CD14-positive monocyte (primary cell): ENCODE measurements around the gene ATP6V0A4. TPM values are rescaled to one million over a fixed set of nuclear protein-coding genes. Genes with fewer than 3 reads are reported as not detected.
A peak's percentile ranks its signal among the peaks of the same experiment; 100 is the strongest.

Experiments used
- DNase-seq, 3 donors: peaks; one replicate each; pipeline ENCODE4 v3.0.0-alpha.2; 2011 to 2022
- H2AFZ ChIP-seq: 2 replicates; pipeline ENCODE4 v1.6.0; 2012; ENCODE audit warnings: mild to moderate bottlenecking, low read depth, low read length, inconsistent platforms; ENCODE audit not compliant: insufficient read depth, poor library complexity, severe bottlenecking
- H3K27ac ChIP-seq, 2 donors: 1 replicate in 1 of 2; 2 replicates in 1 of 2; pipeline ENCODE4 v1.5.1; 2012 to 2013; ENCODE audit warnings: low read length in 2 of 2, control low read depth in 1 of 2, inconsistent platforms in 1 of 2, low read depth in 1 of 2, mild to moderate bottlenecking in 1 of 2
- H3K27me3 ChIP-seq, 2 donors: one replicate each; pipeline versions ENCODE4 v1.6.0 to v1.6.1; 2011 to 2013; ENCODE audit warnings: low read length in 2 of 2; ENCODE audit not compliant: control insufficient read depth in 2 of 2, insufficient read depth in 2 of 2
- H3K36me3 ChIP-seq, 2 donors: replicated peaks in 1 of 2; 1 replicate in 1 of 2; 2 replicates in 1 of 2; pipeline versions ENCODE4 v1.5.1 to v1.6.1; 2012 to 2013; ENCODE audit warnings: low read length in 2 of 2, control low read depth in 1 of 2, inconsistent platforms in 1 of 2, mild to moderate bottlenecking in 1 of 2; ENCODE audit not compliant: insufficient read depth in 2 of 2, control insufficient read depth in 1 of 2
- H3K4me1 ChIP-seq, 2 donors: 1 replicate in 1 of 2; 2 replicates in 1 of 2; pipeline versions ENCODE4 v1.5.1 to v1.6.1; 2012 to 2013; ENCODE audit warnings: low read length in 2 of 2, control low read depth in 1 of 2, inconsistent platforms in 1 of 2, mild to moderate bottlenecking in 1 of 2, moderate library complexity in 1 of 2; ENCODE audit not compliant: insufficient read depth in 2 of 2, control insufficient read depth in 1 of 2
- H3K4me2 ChIP-seq: replicated peaks from 2 replicates; pipeline ENCODE3; 2012; ENCODE audit warnings: low read length, moderate library complexity, mild to moderate bottlenecking; ENCODE audit not compliant: poor library complexity, severe bottlenecking; ENCODE audit errors: extremely low read depth
- H3K4me3 ChIP-seq, 3 experiments: fragments of 200-600 bp in 1 of 3; sonication (generic) in 1 of 3; replicated peaks in 1 of 3; 1 replicate in 2 of 3; 2 replicates in 1 of 3; pipeline ENCODE4 v1.5.1; 2011 to 2013; ENCODE audit warnings: low read length in 3 of 3, mild to moderate bottlenecking in 3 of 3, control low read depth in 2 of 3, low read depth in 2 of 3, inconsistent platforms in 1 of 3, moderate library complexity in 1 of 3
- H3K79me2 ChIP-seq: 2 replicates; pipeline ENCODE4 v1.6.0; 2012; ENCODE audit warnings: mild to moderate bottlenecking, control low read depth, inconsistent platforms, low read length, moderate library complexity; ENCODE audit not compliant: insufficient read depth
- H3K9ac ChIP-seq: 2 replicates; pipeline ENCODE4 v1.6.0; 2017; ENCODE audit warnings: low read length, mild to moderate bottlenecking; ENCODE audit not compliant: insufficient read depth, poor library complexity, severe bottlenecking
- H3K9me3 ChIP-seq, 2 donors: replicated peaks in 1 of 2; 1 replicate in 1 of 2; 2 replicates in 1 of 2; pipeline versions ENCODE4 v1.5.1 to v1.6.1; 2012 to 2013; ENCODE audit warnings: low read length in 2 of 2, control low read depth in 1 of 2; ENCODE audit not compliant: control insufficient read depth in 1 of 2, insufficient read depth in 1 of 2
- H4K20me1 ChIP-seq: 2 replicates; pipeline ENCODE4 v1.6.0; 2012; ENCODE audit warnings: mild to moderate bottlenecking, low read length, control low read depth, moderate library complexity; ENCODE audit not compliant: insufficient read depth
- H3K27ac Mint-ChIP-seq, 7 donors: one replicate each; pipeline ENCODE4 v1.8.0; 2020; ENCODE audit warnings: mild to moderate bottlenecking in 7 of 7, mixed read lengths in 7 of 7, moderate library complexity in 6 of 7, inconsistent platforms in 2 of 7
- H3K27me3 Mint-ChIP-seq, 3 donors: one replicate each; pipeline ENCODE4 v1.8.0; 2021 to 2022; ENCODE audit warnings: low read depth in 3 of 3, mild to moderate bottlenecking in 3 of 3, mixed read lengths in 3 of 3, moderate library complexity in 3 of 3, inconsistent platforms in 1 of 3
- H3K36me3 Mint-ChIP-seq, 2 donors: one replicate each; pipeline ENCODE4 v1.8.0; 2020; ENCODE audit warnings: mixed read lengths in 2 of 2, inconsistent platforms in 1 of 2, mild to moderate bottlenecking in 1 of 2
- H3K4me1 Mint-ChIP-seq: one replicate; pipeline ENCODE4 v1.8.0; 2020; ENCODE audit warnings: mild to moderate bottlenecking, mixed read lengths
- H3K4me3 Mint-ChIP-seq, 2 donors: one replicate each; pipeline ENCODE4 v1.8.0; 2020; ENCODE audit warnings: mild to moderate bottlenecking in 2 of 2, mixed read lengths in 2 of 2, moderate library complexity in 1 of 2
- H3K9me3 Mint-ChIP-seq, 7 donors: one replicate each; pipeline ENCODE4 v1.8.0; 2020 to 2022; ENCODE audit warnings: mixed read lengths in 7 of 7, mild to moderate bottlenecking in 6 of 7, moderate library complexity in 6 of 7, inconsistent platforms in 2 of 7
- WGBS: methylation state at CpG from one replicate; pipeline ENCODE4 v1.1.5; 2013; ENCODE audit warnings: missing lambda C conversion rate; ENCODE audit not compliant: insufficient coverage; 5-methylcytosine and 5-hydroxymethylcytosine counted together
- intact Hi-C, 2 donors: fragments of 100-400 bp; cut with micrococcal nuclease; formaldehyde crosslinking; loops; one replicate each; pipeline versions ENCODE4 v1.15.0 to v1.15.1; 2023
- polyA plus RNA-seq, 3 donors: library from polyadenylated mRNA; depleted of rRNA in 1 of 3; unstranded in 2 of 3; stranded (reverse) in 1 of 3; fragments of 300-500 nt in 2 of 3; fragments of >200 nt in 1 of 3; fragmentation: Illumina TruSeq in 2 of 3; gene quantifications; 1 replicate in 2 of 3; 2 replicates in 1 of 3; pipeline ENCODE4 v1.2.3, GENCODE V29; 2012 to 2021
- TF ChIP-seq, protein P1 (sequence below): fragments of 200-600 bp; IDR thresholded peaks from one replicate; pipeline ENCODE4 v1.8.0; 2022; ENCODE audit warnings: antibody characterized with exemption, mild to moderate bottlenecking

Gene ATP6V0A4
- polyA plus RNA-seq, 3 donors: not detected

- peaks cover 0 to 10% of the 10 kb centered on the region in 2 donors for H3K4me1 ChIP-seq
- no peak for DNase-seq
- H4K20me1 ChIP-seq: no peaks in the 10 kb centered on the region
- H3K9ac ChIP-seq: no peak overlapping the region
- H3K36me3 ChIP-seq: no peaks in the 10 kb centered on the region
- H2AFZ ChIP-seq: peak overlapping the region; percentile 5
- TF ChIP-seq, protein P1, sequence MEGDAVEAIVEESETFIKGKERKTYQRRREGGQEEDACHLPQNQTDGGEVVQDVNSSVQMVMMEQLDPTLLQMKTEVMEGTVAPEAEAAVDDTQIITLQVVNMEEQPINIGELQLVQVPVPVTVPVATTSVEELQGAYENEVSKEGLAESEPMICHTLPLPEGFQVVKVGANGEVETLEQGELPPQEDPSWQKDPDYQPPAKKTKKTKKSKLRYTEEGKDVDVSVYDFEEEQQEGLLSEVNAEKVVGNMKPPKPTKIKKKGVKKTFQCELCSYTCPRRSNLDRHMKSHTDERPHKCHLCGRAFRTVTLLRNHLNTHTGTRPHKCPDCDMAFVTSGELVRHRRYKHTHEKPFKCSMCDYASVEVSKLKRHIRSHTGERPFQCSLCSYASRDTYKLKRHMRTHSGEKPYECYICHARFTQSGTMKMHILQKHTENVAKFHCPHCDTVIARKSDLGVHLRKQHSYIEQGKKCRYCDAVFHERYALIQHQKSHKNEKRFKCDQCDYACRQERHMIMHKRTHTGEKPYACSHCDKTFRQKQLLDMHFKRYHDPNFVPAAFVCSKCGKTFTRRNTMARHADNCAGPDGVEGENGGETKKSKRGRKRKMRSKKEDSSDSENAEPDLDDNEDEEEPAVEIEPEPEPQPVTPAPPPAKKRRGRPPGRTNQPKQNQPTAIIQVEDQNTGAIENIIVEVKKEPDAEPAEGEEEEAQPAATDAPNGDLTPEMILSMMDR: no peak
- no peaks in the 10 kb centered on the region for H3K36me3 Mint-ChIP-seq
- H3K27ac Mint-ChIP-seq: no peak overlapping the region
- no peak overlapping the region for H3K4me3 ChIP-seq
- H3K79me2 ChIP-seq: no peaks in the 10 kb centered on the region
- H3K4me1 Mint-ChIP-seq: peaks cover 10% of the 10 kb centered on the region
- intact Hi-C loops: no loop called here
- no peak overlapping the region for H3K4me2 ChIP-seq
- H3K9me3 ChIP-seq: no peaks in the 10 kb centered on the region
- peaks cover 0 to 1% (median 0%) of the 10 kb centered on the region in 7 donors for H3K9me3 Mint-ChIP-seq
- H3K27me3 ChIP-seq: no peaks in the 10 kb centered on the region
- H3K27me3 Mint-ChIP-seq: peaks cover 0 to 3% (median 0%) of the 10 kb centered on the region in 3 donors
- peak overlapping the region in 1 of 2 donors; percentile 16 for H3K4me3 Mint-ChIP-seq
- no peak overlapping the region for H3K27ac ChIP-seq
- 5% methylated on average over 2 of the region's 7 CpGs for WGBS
Observed at GRCh38 chr7:138705167-138705566, 92.8 kb downstream of the ATP6V0A4 start.

DNA sequence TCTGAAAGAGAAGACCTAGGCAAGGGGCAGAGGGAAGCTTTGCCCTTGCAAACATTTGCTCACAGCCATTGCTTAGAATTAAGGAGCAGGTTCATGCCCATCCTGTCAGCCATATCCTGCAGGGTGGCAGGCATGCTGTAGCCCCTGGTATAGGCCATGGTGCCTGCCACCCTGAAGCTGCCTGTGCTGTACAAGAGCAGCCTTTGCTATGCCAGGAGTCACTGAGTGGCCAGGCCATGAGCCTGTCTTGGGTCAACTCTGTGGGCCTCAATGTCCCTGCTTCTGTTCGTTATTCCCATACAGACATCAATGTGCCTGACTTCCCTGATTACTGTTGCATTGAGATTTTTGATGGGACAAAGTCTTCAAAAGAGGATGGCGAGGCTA lies 96.5 kb downstream of the ATP6V0A4 start:
- TF ChIP-seq, protein P1: no peak
- Mint-ChIP-seq H3K9me3 (peaks cover 0 to 7% (median 4%) of the 10 kb centered on the region in 7 donors), H3K27me3 (peaks cover 0 to 5% (median 1%) of the 10 kb centered on the region in 3 donors), H3K4me1 (peaks cover 10% of the 10 kb centered on the region), H3K36me3 (no peaks in the 10 kb centered on the region), H3K4me3 (no peak overlapping the region), H3K27ac (no peak overlapping the region)
- no peaks in the 10 kb centered on the region for H3K27me3 ChIP-seq
- H3K4me3 ChIP-seq: no peak overlapping the region
- no peaks in the 10 kb centered on the region for H3K79me2 ChIP-seq
- DNase-seq: no peak
- H3K4me1 ChIP-seq: peaks cover 0 to 10% of the 10 kb centered on the region in 2 donors
- peak overlapping the region; percentile 32 for H2AFZ ChIP-seq
- no peaks in the 10 kb centered on the region for H3K36me3 ChIP-seq
- WGBS: 90% methylated on average over 1 of the region's 2 CpGs
- no peak overlapping the region for H3K9ac ChIP-seq
- H3K27ac ChIP-seq: no peak overlapping the region
- H3K4me2 ChIP-seq: no peak overlapping the region
- no peaks in the 10 kb centered on the region for H4K20me1 ChIP-seq
- intact Hi-C loops: no loop called here
- H3K9me3 ChIP-seq: peaks cover 5% of the 10 kb centered on the region in 2 donors
